HG03135 (cell line): Measurements from ENCODE around the gene ZNF451.

Experiments used
- ATAC-seq: cut with Tn5 transposase; IDR thresholded peaks from one replicate; pipeline ENCODE4 v1.9.1; 2021; ENCODE audit warnings: mild to moderate bottlenecking, moderate library complexity; ENCODE audit not compliant: unreplicated experiment

Gene ZNF451

DNA sequence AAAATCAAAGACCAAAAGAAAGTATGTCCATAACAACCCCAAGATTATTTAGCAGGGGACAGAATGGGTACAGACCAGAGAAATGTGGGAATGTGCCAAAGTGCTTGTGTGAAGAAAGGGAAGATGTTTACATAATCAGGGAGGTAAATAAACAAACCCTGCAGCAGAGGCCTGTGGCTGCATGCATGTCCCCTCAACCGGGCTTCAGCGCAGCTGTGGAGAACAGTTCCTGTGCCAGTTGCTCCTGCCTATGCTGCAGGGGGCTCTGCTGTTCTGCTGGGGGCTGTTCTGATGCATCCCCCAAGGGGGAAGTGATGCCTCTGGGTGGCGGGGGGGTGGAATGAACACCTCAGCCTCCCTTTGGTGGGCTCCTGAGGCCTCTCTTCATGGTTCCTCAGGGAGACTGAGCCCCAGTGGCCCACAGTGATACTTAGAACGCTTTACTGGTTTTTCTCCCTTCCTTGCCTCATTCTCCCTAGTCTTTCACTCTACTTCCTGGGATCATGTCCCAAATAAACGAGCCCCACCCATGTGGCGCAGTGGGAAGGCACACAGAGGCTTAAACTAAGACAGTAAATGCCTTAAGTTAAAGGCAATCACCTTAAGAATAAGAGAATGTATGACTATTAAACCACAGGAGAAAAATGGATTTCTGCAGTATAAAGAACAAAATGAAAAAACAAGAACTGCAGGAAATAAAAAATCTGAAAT is 109.1 kb downstream of the ZNF451 start:
- ATAC-seq = no peak

DNA sequence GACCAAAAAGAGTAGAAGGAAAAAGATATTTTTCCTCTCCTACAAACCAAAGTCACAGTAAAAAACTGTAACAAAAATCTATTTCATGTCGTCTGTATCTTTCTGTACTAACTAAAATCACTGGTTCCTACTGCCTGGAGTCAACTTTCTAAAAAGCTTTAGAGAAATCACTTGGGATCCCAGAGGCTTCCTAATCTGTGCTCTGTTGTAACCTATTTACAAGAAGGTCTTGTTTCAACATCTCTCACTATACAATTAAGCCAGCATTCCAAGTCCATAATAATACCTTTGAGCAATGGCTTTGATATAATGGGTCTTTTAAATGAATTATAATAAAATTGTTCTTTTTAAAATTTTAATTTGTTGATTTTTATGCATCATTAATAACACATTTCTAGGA is 111.7 kb downstream of the ZNF451 start:
- no peak for ATAC-seq

DNA sequence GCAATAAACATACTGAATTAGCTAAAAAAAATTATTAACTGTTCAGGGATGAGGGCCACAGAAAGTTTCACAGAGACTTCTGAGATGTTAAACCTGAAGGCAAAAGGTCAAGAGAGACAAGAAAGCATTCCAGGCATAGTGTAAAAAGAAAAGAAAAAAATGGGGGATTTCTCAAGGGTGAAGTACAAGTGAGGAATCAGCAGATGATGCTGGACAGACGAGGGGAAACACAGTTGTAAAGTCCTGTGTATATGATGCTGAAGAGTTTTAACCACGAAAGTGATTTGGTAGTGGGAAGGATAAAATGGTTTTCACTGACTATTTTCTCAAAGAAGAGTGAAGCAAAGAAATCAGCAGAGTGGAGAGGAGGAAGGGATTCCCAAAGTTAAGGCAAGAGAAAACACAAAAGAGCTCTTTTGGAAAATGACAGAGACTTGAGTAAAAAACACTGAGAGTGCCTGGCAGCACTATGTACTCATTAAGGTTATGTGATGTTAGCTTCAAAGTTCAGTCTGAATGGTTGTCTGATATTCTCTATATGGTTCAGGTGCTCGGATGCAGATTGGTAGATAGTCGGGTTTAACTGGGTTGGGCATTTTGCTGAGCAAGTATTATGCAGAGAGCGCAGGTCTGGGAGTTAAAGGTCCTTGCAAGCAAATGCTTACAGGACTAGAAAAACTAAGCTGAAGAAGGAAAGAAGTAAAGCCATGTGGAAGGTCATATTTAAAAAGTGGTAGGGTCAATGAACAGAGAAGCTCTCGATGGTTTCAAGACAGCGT is 115.8 kb downstream of the ZNF451 start:
- no peak for ATAC-seq

DNA sequence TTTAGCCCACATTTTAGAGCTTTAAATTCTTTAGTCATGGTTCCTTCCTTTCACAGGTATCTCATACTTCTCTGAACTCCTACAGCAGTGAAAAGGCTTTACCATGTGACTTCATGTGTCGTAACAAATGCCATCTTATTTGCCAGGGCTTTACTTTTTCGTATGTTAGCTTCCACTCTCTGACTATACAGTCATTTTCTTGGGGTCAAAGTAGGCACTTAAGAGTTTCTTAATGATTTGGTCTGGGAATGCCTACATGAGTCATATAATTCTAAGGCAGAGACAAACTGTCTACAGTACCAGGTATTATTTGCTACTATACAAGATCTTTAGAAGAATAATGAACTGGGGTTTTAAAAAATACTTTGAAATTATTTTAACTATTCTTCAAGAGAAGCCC is 117.2 kb downstream of the ZNF451 start:
- no peak for ATAC-seq

DNA sequence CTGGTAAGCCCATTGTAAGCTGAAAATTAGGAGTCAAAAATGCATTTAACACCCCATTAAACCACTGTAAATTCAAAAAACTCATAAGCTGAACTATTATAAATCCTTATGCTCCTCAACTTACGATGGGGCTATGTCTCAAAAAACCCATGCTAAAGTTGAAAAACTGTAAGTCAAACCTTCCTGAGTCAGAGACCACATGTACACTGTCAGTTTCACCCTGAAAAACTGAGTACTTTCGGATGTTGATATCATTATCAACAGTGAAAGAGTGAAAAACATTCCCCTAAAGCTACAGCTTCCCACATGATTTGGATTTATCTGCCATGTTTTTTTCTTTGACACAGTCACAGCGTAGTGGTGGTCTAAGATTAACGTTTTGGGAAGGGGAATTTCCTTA is 117.9 kb downstream of the ZNF451 start:
- ATAC-seq = no peak

DNA sequence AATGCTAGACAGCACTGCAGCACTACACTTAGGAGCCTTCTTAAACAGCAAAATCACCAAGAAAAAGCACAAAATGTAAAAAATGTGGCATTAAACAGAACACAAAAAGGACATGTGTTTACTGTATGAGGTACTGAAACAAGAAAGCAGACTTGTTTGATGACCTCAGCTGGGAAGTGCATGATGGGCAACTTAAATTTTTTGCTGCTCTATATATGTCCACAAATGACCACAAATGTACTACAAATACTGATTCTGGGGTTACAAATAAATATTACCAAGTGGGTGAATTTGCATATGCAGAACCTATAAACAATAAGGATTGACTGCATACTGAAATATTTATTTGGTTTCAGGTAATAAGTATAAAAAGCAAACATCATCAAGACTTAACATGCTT is 119.0 kb downstream of the ZNF451 start:
- no peak for ATAC-seq

DNA sequence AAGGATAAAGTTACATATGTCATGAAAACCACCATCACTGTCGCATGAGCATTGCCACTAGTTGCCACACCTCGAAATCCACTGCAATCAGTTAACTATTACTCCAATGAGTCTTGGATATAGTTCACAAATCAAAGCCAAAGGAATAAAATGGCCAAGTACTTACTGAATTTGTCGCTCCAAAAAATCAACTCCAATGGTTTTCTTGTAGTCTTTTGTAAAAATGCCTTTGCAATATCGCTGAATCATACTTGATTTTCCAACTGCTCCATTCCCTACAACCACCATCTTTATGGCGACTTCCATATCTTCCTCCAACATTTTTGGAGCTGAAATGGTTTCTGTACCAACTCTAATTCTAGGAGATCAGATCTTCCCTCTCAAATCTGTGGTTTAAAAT is 120.1 kb downstream of the ZNF451 start:
- ATAC-seq = no peak

DNA sequence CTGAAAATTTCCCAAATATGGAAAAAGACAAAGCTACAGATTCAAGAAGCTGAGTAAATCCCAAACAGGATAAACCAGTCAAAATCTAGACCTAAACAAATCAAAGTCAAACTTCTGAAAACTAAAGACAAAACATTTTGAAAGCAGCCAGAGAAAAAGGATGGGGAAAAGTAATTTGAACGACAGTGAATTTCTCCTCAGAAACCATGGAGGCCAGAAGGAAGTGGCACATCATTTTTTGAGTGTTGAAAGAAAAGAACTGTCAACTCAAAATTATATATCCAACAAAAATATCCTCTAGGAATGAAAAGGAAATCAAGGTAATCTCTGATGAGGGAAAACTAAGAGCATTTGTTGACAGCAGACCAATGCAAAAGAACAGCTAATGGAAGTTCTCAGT is 125.3 kb downstream of the ZNF451 start:
- no peak for ATAC-seq

DNA sequence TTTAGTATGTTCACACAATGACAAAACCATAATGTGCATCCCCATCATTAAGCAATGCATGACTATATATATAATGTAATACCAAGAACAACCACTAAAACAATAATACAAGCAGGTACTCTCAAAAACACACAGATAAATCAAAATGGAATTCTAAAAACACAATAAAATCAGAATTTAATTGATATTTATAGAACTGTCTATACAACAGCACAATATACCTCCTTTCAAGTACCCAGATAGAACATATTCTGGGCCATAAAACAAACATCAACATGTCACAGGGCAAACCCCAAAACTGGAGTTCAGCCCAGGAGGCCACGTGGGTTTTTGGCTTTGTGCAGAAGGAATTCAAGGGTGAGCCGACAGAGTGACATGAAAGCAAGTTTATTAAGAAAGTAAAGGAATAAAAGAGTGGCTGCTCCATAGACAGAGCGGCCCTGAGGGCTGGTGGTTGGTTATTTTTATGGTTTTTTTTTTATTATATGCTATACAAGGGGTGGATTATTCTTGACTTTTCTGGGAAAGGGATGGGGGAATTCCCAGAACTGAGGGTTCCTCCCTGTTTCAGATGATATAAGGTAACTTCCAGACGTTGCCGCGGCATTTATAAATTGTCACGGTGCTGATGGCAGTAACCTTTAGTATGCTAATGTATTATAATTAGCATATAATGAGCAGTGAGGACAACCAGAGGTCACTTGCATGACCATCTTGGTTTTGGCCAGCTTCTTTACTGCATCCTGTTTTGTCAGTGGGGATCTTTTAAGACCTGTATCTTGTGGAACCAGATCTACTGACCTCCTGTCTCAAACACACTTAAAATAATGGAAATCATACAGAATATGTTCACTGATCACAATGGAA is 126.5 kb downstream of the ZNF451 start:
- no peak for ATAC-seq

DNA sequence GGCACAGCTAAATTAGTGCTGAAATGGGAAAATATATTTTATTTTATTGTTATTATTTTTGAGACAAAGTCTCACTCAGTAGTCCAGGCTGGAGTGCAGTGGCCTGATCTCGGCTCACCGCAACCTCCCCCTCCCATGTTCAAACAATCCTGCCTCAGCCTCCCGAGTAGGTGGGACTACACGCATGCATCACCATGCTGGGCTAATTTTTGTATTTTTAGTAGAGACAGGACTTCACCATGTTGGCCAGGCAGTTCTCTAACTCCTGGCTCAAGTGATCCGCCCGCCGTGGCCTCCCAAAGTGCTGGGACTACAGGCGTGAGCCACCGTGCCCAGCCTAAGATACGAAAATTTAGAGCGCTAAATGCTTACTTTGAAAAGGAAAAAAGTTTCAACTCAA is 127.3 kb downstream of the ZNF451 start:
- ATAC-seq = no peak
